GM12892 (cell line): Measurements from ENCODE around the gene SLC22A5.

ENCODE experiments used
- DNase-seq: peaks from one replicate; pipeline ENCODE4 v3.0.0; 2011; ENCODE audit not compliant: insufficient read length
- FAIRE-seq: peaks from 2 replicates; lab custom pipeline; 2011; peaks lifted over from hg19 to GRCh38; lab: Jason Lieb, UNC
- POLR2A ChIP-seq: IDR thresholded peaks from 2 replicates; pipeline ENCODE4 v1.6.1; 2011; ENCODE audit warnings: low read depth, low read length, control low read depth
- POLR2AphosphoS5 ChIP-seq: IDR thresholded peaks from 2 replicates; pipeline ENCODE4 v1.6.1; 2011; ENCODE audit warnings: low read depth, low read length, control low read depth
- TAF1 ChIP-seq: IDR thresholded peaks from 2 replicates; pipeline ENCODE4 v1.6.1; 2011; ENCODE audit warnings: low read depth, mild to moderate bottlenecking, control low read depth, low read length, borderline replicate concordance

The SLC22A5 gene

GRCh38 chr5:132342291-132343180 is 27.0 kb upstream of the SLC22A5 start:
- TF ChIP-seq TAF1: no peak
- TF ChIP-seq POLR2AphosphoS5: no peak
- TF ChIP-seq POLR2A: no peak
- FAIRE-seq: no peak
- DNase-seq: no peak

GRCh38 chr5:132344775-132345514 is 24.6 kb upstream of the SLC22A5 start:
- TF ChIP-seq POLR2A (no peak), TAF1 (no peak), POLR2AphosphoS5 (no peak)
- FAIRE-seq (no peak), DNase-seq (no peak)

- DNase-seq (no peak), FAIRE-seq (no peak)
- TF ChIP-seq TAF1: no peak
- no peak for TF ChIP-seq POLR2AphosphoS5
- no peak for TF ChIP-seq POLR2A
Measured at GRCh38 chr5:132353486-132353995, 16.0 kb upstream of the SLC22A5 start.

- DNase-seq (no peak), FAIRE-seq (no peak)
- TF ChIP-seq POLR2A (no peak), TAF1 (no peak), POLR2AphosphoS5 (no peak)
Measured at GRCh38 chr5:132354381-132355139, 14.9 kb upstream of the SLC22A5 start.

GRCh38 chr5:132355140-132355765 is 14.3 kb upstream of the SLC22A5 start:
- DNase-seq: no peak
- FAIRE-seq: no peak
- TF ChIP-seq TAF1 (no peak), POLR2AphosphoS5 (no peak), POLR2A (no peak)

- TF ChIP-seq POLR2A (no peak), POLR2AphosphoS5 (no peak), TAF1 (no peak)
- DNase-seq (no peak), FAIRE-seq (no peak)
Measured at GRCh38 chr5:132358775-132359174, 10.7 kb upstream of the SLC22A5 start.

GRCh38 chr5:132362086-132362485 is 7.4 kb upstream of the SLC22A5 start:
- no peak for FAIRE-seq
- no peak for DNase-seq
- TF ChIP-seq TAF1 (no peak), POLR2A (no peak), POLR2AphosphoS5 (no peak)

- no peak for DNase-seq
- no peak for FAIRE-seq
- TF ChIP-seq POLR2A (no peak), TAF1 (no peak), POLR2AphosphoS5 (no peak)
Measured at GRCh38 chr5:132363431-132364112, 5.9 kb upstream of the SLC22A5 start.

- no peak for TF ChIP-seq TAF1
- DNase-seq: no peak
- FAIRE-seq: no peak
Measured at GRCh38 chr5:132364319-132364718, 5.2 kb upstream of the SLC22A5 start.

- no peak for DNase-seq
- TF ChIP-seq TAF1 (no peak), POLR2AphosphoS5 (no peak), POLR2A (no peak)
Measured at GRCh38 chr5:132365213-132365612, 4.3 kb upstream of the SLC22A5 start.

More at GRCh38 chr5:132365213-132365612, 4.3 kb upstream of the SLC22A5 start:
- no peak for FAIRE-seq
